ENCODE results near the gene STX18.
A peak's percentile ranks its signal among the peaks of the same experiment; 100 is the strongest.
"Not testable (repeated sequence)": the region's sequence is repeated elsewhere in the genome, so short reads cannot be mapped to it uniquely, and the experiment has no call there.

STX18 gene

GRCh38 chr4:4526401-4526800 lies 15.4 kb downstream of the STX18 start:
- Histone ChIP-seq H3K27ac (ENCODE audit: low read length) (no peak overlapping the region), H3K9me3 (ENCODE audit: control insufficient read depth, low read depth, low read length) (no peaks in the 10 kb centered on the region), H3K9ac (ENCODE audit: low read length) (no peak overlapping the region), H3K36me3 (ENCODE audit: control insufficient read depth, low read depth, low read length) (no peaks in the 10 kb centered on the region), H3K4me3 (ENCODE audit: low read length) (no peak overlapping the region), H3K4me1 (ENCODE audit: control insufficient read depth, low read depth, low read length) (peaks cover 4% of the 10 kb centered on the region), H3K27me3 (ENCODE audit: control insufficient read depth, insufficient read depth, low read length) (no peaks in the 10 kb centered on the region)

- no peak overlapping the region for H3K27ac ChIP-seq (ENCODE audit: low read length)
- peaks cover 13% of the 10 kb centered on the region for H3K4me1 ChIP-seq (ENCODE audit: control insufficient read depth, low read depth, low read length)
- no peaks in the 10 kb centered on the region for H3K36me3 ChIP-seq (ENCODE audit: control insufficient read depth, low read depth, low read length)
- no peak overlapping the region for H3K9ac ChIP-seq (ENCODE audit: low read length)
- H3K27me3 ChIP-seq (ENCODE audit: control insufficient read depth, insufficient read depth, low read length) = no peaks in the 10 kb centered on the region
- H3K4me3 ChIP-seq (ENCODE audit: low read length) = no peak overlapping the region
- no peaks in the 10 kb centered on the region for H3K9me3 ChIP-seq (ENCODE audit: control insufficient read depth, low read depth, low read length)
Observed at GRCh38 chr4:4524364-4524763, 17.5 kb downstream of the STX18 start.

GRCh38 chr4:4521731-4522130 lies 20.1 kb downstream of the STX18 start:
- no peak overlapping the region for H3K4me3 ChIP-seq (ENCODE audit: low read length)
- H3K27ac ChIP-seq (ENCODE audit: low read length) = no peak overlapping the region
- no peak overlapping the region for H3K9ac ChIP-seq (ENCODE audit: low read length)
- H3K9me3 ChIP-seq (ENCODE audit: control insufficient read depth, low read depth, low read length) = no peaks in the 10 kb centered on the region
- no peaks in the 10 kb centered on the region for H3K27me3 ChIP-seq (ENCODE audit: control insufficient read depth, insufficient read depth, low read length)
- no peaks in the 10 kb centered on the region for H3K36me3 ChIP-seq (ENCODE audit: control insufficient read depth, low read depth, low read length)
- H3K4me1 ChIP-seq (ENCODE audit: control insufficient read depth, low read depth, low read length) = peaks cover 13% of the 10 kb centered on the region

GRCh38 chr4:4521136-4521535 lies 20.7 kb downstream of the STX18 start:
- H3K4me3 ChIP-seq (ENCODE audit: low read length) = peak overlapping the region; percentile 28
- H3K27ac ChIP-seq (ENCODE audit: low read length) = no peak overlapping the region
- no peaks in the 10 kb centered on the region for H3K36me3 ChIP-seq (ENCODE audit: control insufficient read depth, low read depth, low read length)
- no peak overlapping the region for H3K9ac ChIP-seq (ENCODE audit: low read length)
- H3K9me3 ChIP-seq (ENCODE audit: control insufficient read depth, low read depth, low read length) = no peaks in the 10 kb centered on the region
- H3K4me1 ChIP-seq (ENCODE audit: control insufficient read depth, low read depth, low read length) = peaks cover 13% of the 10 kb centered on the region
- no peaks in the 10 kb centered on the region for H3K27me3 ChIP-seq (ENCODE audit: control insufficient read depth, insufficient read depth, low read length)

GRCh38 chr4:4519297-4519894 lies 22.5 kb downstream of the STX18 start:
- no peak overlapping the region for H3K9ac ChIP-seq (ENCODE audit: low read length)
- no peaks in the 10 kb centered on the region for H3K36me3 ChIP-seq (ENCODE audit: control insufficient read depth, low read depth, low read length)
- no peak overlapping the region for H3K27ac ChIP-seq (ENCODE audit: low read length)
- peaks cover 13% of the 10 kb centered on the region for H3K4me1 ChIP-seq (ENCODE audit: control insufficient read depth, low read depth, low read length)
- H3K4me3 ChIP-seq (ENCODE audit: low read length) = no peak overlapping the region
- no peaks in the 10 kb centered on the region for H3K27me3 ChIP-seq (ENCODE audit: control insufficient read depth, insufficient read depth, low read length)
- no peaks in the 10 kb centered on the region for H3K9me3 ChIP-seq (ENCODE audit: control insufficient read depth, low read depth, low read length)

GRCh38 chr4:4518747-4519146 lies 23.1 kb downstream of the STX18 start:
- Histone ChIP-seq H3K9ac (ENCODE audit: low read length) (no peak overlapping the region), H3K27ac (ENCODE audit: low read length) (no peak overlapping the region), H3K27me3 (ENCODE audit: control insufficient read depth, insufficient read depth, low read length) (no peaks in the 10 kb centered on the region), H3K4me3 (ENCODE audit: low read length) (no peak overlapping the region), H3K9me3 (ENCODE audit: control insufficient read depth, low read depth, low read length) (no peaks in the 10 kb centered on the region), H3K36me3 (ENCODE audit: control insufficient read depth, low read depth, low read length) (no peaks in the 10 kb centered on the region), H3K4me1 (ENCODE audit: control insufficient read depth, low read depth, low read length) (peaks cover 13% of the 10 kb centered on the region)

GRCh38 chr4:4514786-4515185 lies 27.1 kb downstream of the STX18 start:
- Histone ChIP-seq H3K9me3 (ENCODE audit: control insufficient read depth, low read depth, low read length) (no peaks in the 10 kb centered on the region), H3K27me3 (ENCODE audit: control insufficient read depth, insufficient read depth, low read length) (no peaks in the 10 kb centered on the region), H3K4me3 (ENCODE audit: low read length) (no peak overlapping the region), H3K9ac (ENCODE audit: low read length) (no peak overlapping the region), H3K27ac (ENCODE audit: low read length) (no peak overlapping the region), H3K36me3 (ENCODE audit: control insufficient read depth, low read depth, low read length) (no peaks in the 10 kb centered on the region), H3K4me1 (ENCODE audit: control insufficient read depth, low read depth, low read length) (no peaks in the 10 kb centered on the region)

- Histone ChIP-seq H3K9ac (ENCODE audit: low read length) (no peak overlapping the region), H3K36me3 (ENCODE audit: control insufficient read depth, low read depth, low read length) (no peaks in the 10 kb centered on the region), H3K27me3 (ENCODE audit: control insufficient read depth, insufficient read depth, low read length) (no peaks in the 10 kb centered on the region), H3K27ac (ENCODE audit: low read length) (no peak overlapping the region), H3K4me1 (ENCODE audit: control insufficient read depth, low read depth, low read length) (no peaks in the 10 kb centered on the region), H3K4me3 (ENCODE audit: low read length) (no peak overlapping the region), H3K9me3 (ENCODE audit: control insufficient read depth, low read depth, low read length) (no peaks in the 10 kb centered on the region)
Observed at GRCh38 chr4:4512282-4512681, 29.6 kb downstream of the STX18 start.

GRCh38 chr4:4510641-4511040 lies 31.2 kb downstream of the STX18 start:
- H3K9ac ChIP-seq (ENCODE audit: low read length); H3K4me1 ChIP-seq (ENCODE audit: control insufficient read depth, low read depth, low read length); H3K36me3 ChIP-seq (ENCODE audit: control insufficient read depth, low read depth, low read length); H3K9me3 ChIP-seq (ENCODE audit: control insufficient read depth, low read depth, low read length); H3K4me3 ChIP-seq (ENCODE audit: low read length); H3K27ac ChIP-seq (ENCODE audit: low read length); H3K27me3 ChIP-seq (ENCODE audit: control insufficient read depth, insufficient read depth, low read length): not testable (repeated sequence)

GRCh38 chr4:4509521-4509920 lies 32.3 kb downstream of the STX18 start:
- Histone ChIP-seq H3K27me3 (ENCODE audit: control insufficient read depth, insufficient read depth, low read length) (no peaks in the 10 kb centered on the region), H3K36me3 (ENCODE audit: control insufficient read depth, low read depth, low read length) (no peaks in the 10 kb centered on the region), H3K4me3 (ENCODE audit: low read length) (no peak overlapping the region), H3K9ac (ENCODE audit: low read length) (no peak overlapping the region), H3K27ac (ENCODE audit: low read length) (no peak overlapping the region), H3K4me1 (ENCODE audit: control insufficient read depth, low read depth, low read length) (no peaks in the 10 kb centered on the region), H3K9me3 (ENCODE audit: control insufficient read depth, low read depth, low read length) (no peaks in the 10 kb centered on the region)

- peaks cover 3% of the 10 kb centered on the region for H3K4me1 ChIP-seq (ENCODE audit: control insufficient read depth, low read depth, low read length)
- no peak overlapping the region for H3K4me3 ChIP-seq (ENCODE audit: low read length)
- no peak overlapping the region for H3K27ac ChIP-seq (ENCODE audit: low read length)
- no peaks in the 10 kb centered on the region for H3K36me3 ChIP-seq (ENCODE audit: control insufficient read depth, low read depth, low read length)
- no peak overlapping the region for H3K9ac ChIP-seq (ENCODE audit: low read length)
- no peaks in the 10 kb centered on the region for H3K9me3 ChIP-seq (ENCODE audit: control insufficient read depth, low read depth, low read length)
- H3K27me3 ChIP-seq (ENCODE audit: control insufficient read depth, insufficient read depth, low read length) = peaks cover 6% of the 10 kb centered on the region
Observed at GRCh38 chr4:4507923-4508322, 33.9 kb downstream of the STX18 start.

- Histone ChIP-seq H3K9me3 (ENCODE audit: control insufficient read depth, low read depth, low read length) (no peaks in the 10 kb centered on the region), H3K4me3 (ENCODE audit: low read length) (no peak overlapping the region), H3K27ac (ENCODE audit: low read length) (no peak overlapping the region), H3K36me3 (ENCODE audit: control insufficient read depth, low read depth, low read length) (no peaks in the 10 kb centered on the region), H3K27me3 (ENCODE audit: control insufficient read depth, insufficient read depth, low read length) (peaks cover 11% of the 10 kb centered on the region), H3K9ac (ENCODE audit: low read length) (no peak overlapping the region), H3K4me1 (ENCODE audit: control insufficient read depth, low read depth, low read length) (peaks cover 9% of the 10 kb centered on the region)
Observed at GRCh38 chr4:4507403-4507802, 34.4 kb downstream of the STX18 start.
